Measurements from ENCODE around the gene PLD3.

GRCh38 chr19:40322271-40322610 is 26.3 kb upstream of the PLD3 start:
- TF ChIP-seq BHLHE40 (IDR thresholded peaks at IDR 0.05; ENCODE audit: borderline replicate concordance): no peak
- TF ChIP-seq FOXM1 (IDR thresholded peaks at IDR 0.05; ENCODE audit: borderline replicate concordance): no peak
